DOHH2 (cell line): ENCODE results near the gene FEV.

Source experiments
- CTCF ChIP-seq: fragments of 200-600 bp; sonication (generic); IDR thresholded peaks from one replicate; pipeline ENCODE4 v1.5.1; 2014; ENCODE audit warnings: antibody characterized with exemption, mild to moderate bottlenecking, low read depth, low read length; ENCODE audit not compliant: poor library complexity, severe bottlenecking
- EZH2phosphoT487 ChIP-seq: fragments of 200-600 bp; sonication (generic); IDR thresholded peaks from 2 replicates; pipeline ENCODE4 v1.6.1; 2017; ENCODE audit warnings: borderline replicate concordance, mild to moderate bottlenecking, antibody characterized with exemption, low read length, moderate library complexity, mixed read lengths

DNA sequence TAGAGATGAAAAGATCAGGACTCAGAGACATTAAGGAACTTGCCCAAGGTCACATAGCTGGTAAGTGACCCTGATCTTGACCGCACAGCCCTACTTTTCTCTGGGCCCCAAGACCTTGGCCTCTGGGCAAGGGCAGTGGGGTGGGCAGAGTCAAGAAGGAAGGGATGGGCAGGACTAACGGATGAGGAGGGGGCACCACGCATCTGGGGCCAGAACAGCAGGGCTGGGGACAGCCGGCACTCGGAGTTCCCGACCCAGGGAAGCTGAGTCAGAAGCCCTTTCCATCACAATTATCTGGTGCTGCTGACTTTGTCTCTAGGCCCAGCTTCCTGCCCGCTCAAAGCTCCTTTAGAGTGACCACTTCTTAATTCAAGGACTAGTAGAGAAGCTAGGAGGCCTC lies 42.0 kb upstream of the FEV start:
- no peak for TF ChIP-seq CTCF
- no peak for TF ChIP-seq EZH2phosphoT487
